A549 (cell line): ENCODE data around the gene ARHGAP4.

Experiments
- CBX8 ChIP-seq: fragments of 200-600 bp; sonication (generic); IDR thresholded peaks from 2 replicates; pipeline ENCODE4 v1.6.1; 2016
- EP300 ChIP-seq, 2 experiments: fragments of >200 bp; sonication (Bioruptor Twin); formaldehyde crosslinking; IDR thresholded peaks; 2 replicates in 1 of 2; 3 replicates in 1 of 2; pipeline ENCODE4 v1.6.1; 2016 to 2017
- KDM5A ChIP-seq: fragments of 200-600 bp; sonication (generic); IDR thresholded peaks from 2 replicates; pipeline ENCODE4 v1.6.1; 2016; ENCODE audit warnings: antibody characterized with exemption, mild to moderate bottlenecking
- POLR2A ChIP-seq: IDR thresholded peaks from 2 replicates; pipeline ENCODE4 v1.6.1; 2012; ENCODE audit warnings: mild to moderate bottlenecking, low read length
- RAD21 ChIP-seq, 2 experiments: fragments of >200 bp in 1 of 2; sonication (Bioruptor Twin) in 1 of 2; formaldehyde crosslinking in 1 of 2; IDR thresholded peaks in 1 of 2; conservative IDR thresholded peaks in 1 of 2; 2 replicates in 1 of 2; 3 replicates in 1 of 2; pipeline ENCODE4 v1.6.1; 2012 to 2018; ENCODE audit warnings: inconsistent platforms in 1 of 2
- RARB ChIP-seq: fragments of 250-450 bp; sonication (Bioruptor Pico); IDR thresholded peaks from 2 replicates; pipeline ENCODE4 v1.8.0; 2021; ENCODE audit warnings: mild to moderate bottlenecking, moderate library complexity
- SREBF2 ChIP-seq: fragments of 450-650 bp; IDR thresholded peaks from 2 replicates; pipeline ENCODE4 v1.6.1; 2014; ENCODE audit warnings: mild to moderate bottlenecking, moderate library complexity
- TF ChIP-seq, protein P1 (sequence below): fragments of >200 bp; sonication (Bioruptor Twin); formaldehyde crosslinking; IDR thresholded peaks from 3 replicates; pipeline ENCODE4 v1.5.1; 2016

DNA sequence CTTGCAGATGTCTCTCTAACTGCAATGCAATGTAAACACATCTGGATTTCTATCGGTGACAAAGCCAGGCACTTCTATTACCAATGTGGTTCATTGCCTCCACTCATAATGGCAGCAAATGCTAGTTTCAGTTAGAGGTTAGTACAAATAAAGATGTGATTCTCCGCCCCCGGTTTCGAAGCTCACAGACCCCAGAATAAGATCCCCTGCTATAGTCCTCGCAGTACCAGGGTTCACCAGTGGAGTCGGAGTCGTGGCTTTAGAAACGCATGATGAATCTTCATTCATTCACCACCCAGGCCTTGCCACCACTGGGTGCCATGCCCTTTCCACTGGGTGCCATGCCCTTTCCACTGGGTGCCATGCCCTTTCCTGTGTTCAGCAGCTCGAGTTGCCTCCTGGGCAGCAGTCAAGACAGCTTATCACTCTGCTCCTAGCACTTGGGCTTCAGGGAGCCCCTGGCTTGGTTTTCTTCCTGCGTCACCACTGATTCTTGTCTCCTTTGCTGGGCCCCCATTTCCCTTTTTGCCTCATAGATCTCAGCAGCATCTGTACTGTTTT, 12.2 kb upstream of the ARHGAP4 start:
- TF ChIP-seq KDM5A (no peak), POLR2A (no peak), EP300 (IDR thresholded peaks at IDR 0.05) (no peak), RARB (no peak), SREBF2 (no peak), RAD21 (conservative IDR thresholded peaks at IDR 0.05 in 1 of 2, IDR thresholded peaks at IDR 0.05 in 1 of 2) (no peak), CBX8 (no peak)
- TF ChIP-seq, protein P1, sequence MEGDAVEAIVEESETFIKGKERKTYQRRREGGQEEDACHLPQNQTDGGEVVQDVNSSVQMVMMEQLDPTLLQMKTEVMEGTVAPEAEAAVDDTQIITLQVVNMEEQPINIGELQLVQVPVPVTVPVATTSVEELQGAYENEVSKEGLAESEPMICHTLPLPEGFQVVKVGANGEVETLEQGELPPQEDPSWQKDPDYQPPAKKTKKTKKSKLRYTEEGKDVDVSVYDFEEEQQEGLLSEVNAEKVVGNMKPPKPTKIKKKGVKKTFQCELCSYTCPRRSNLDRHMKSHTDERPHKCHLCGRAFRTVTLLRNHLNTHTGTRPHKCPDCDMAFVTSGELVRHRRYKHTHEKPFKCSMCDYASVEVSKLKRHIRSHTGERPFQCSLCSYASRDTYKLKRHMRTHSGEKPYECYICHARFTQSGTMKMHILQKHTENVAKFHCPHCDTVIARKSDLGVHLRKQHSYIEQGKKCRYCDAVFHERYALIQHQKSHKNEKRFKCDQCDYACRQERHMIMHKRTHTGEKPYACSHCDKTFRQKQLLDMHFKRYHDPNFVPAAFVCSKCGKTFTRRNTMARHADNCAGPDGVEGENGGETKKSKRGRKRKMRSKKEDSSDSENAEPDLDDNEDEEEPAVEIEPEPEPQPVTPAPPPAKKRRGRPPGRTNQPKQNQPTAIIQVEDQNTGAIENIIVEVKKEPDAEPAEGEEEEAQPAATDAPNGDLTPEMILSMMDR: no peak
